Activated CD4-positive, alpha-beta T cell treated with anti-CD3 and anti-CD28 coated beads, Interleukin-2, amount 10 ng/mL, durations not matched to agents 7 days and 5 days (primary cell): Measurements from ENCODE around the gene THAP3. TPM values are rescaled to one million over a fixed set of nuclear protein-coding genes. Genes with fewer than 3 reads are reported as not detected.
"Not testable (repeated sequence)": the region's sequence is repeated elsewhere in the genome, so short reads cannot be mapped to it uniquely, and the experiment has no call there.

ENCODE experiments used
- CTCF ChIA-PET: fragments of 350-600 bp; sonication (Branson Sonifier 250); formaldehyde crosslinking; loops from one replicate; lab custom pipeline; 2021; ENCODE audit warnings: antibody characterized with exemption; lab: Charles Lee
- POLR2A ChIA-PET: fragments of 350-600 bp; sonication (Branson Sonifier 250); formaldehyde crosslinking; loops from one replicate; lab custom pipeline; 2021; ENCODE audit warnings: antibody characterized with exemption; lab: Charles Lee
- DNase-seq: peaks from one replicate; pipeline ENCODE4 v3.0.0-alpha.2; 2020
- H3K27ac Mint-ChIP-seq: one replicate; pipeline ENCODE4 v1.8.0; 2021; ENCODE audit warnings: mild to moderate bottlenecking, moderate library complexity, mixed read lengths
- H3K27me3 Mint-ChIP-seq: one replicate; pipeline ENCODE4 v1.8.0; 2021; ENCODE audit warnings: mixed read lengths
- H3K36me3 Mint-ChIP-seq: one replicate; pipeline ENCODE4 v1.8.0; 2021; ENCODE audit warnings: low read depth, mixed read lengths
- H3K4me1 Mint-ChIP-seq: one replicate; pipeline ENCODE4 v1.8.0; 2021; ENCODE audit warnings: mixed read lengths
- H3K4me3 Mint-ChIP-seq: one replicate; pipeline ENCODE4 v1.8.0; 2021; ENCODE audit warnings: mild to moderate bottlenecking, moderate library complexity, mixed read lengths
- H3K9me3 Mint-ChIP-seq: one replicate; pipeline ENCODE4 v1.8.0; 2021; ENCODE audit warnings: mixed read lengths
- total RNA-seq, 2 experiments: library from RNA; stranded (reverse); gene quantifications; one replicate each; pipeline ENCODE4 v1.2.3, GENCODE V29; 2021

The THAP3 gene
- total RNA-seq, 2 experiments from 2014 or later, result 18.2 to 19.5 TPM

- Mint-ChIP-seq H3K36me3 (peaks cover 19% of the 10 kb centered on the region), H3K4me3 (no peak overlapping the region), H3K27ac (no peak overlapping the region), H3K9me3 (no peaks in the 10 kb centered on the region), H3K27me3 (no peaks in the 10 kb centered on the region), H3K4me1 (no peaks in the 10 kb centered on the region)
- ChIA-PET CTCF (interaction anchor here (1.0 to 1.2 kb wide), 3 partner anchors 12 to 144 kb away, joined by 3 to 4 read pairs (median 3); partner anchors contain the start of gene PLEKHG5), POLR2A (no interaction called here)
- DNase-seq, result no peak
Observed at GRCh38 chr1:6635161-6635909, 10.7 kb downstream of the THAP3 start.

GRCh38 chr1:6635910-6636760, 11.5 kb downstream of the THAP3 start:
- Mint-ChIP-seq H3K9me3 (no peaks in the 10 kb centered on the region), H3K27me3 (no peaks in the 10 kb centered on the region), H3K36me3 (peaks cover 19% of the 10 kb centered on the region), H3K4me1 (no peaks in the 10 kb centered on the region), H3K27ac (no peak overlapping the region), H3K4me3 (no peak overlapping the region)
- no peak for DNase-seq
- POLR2A ChIA-PET, result no interaction called here
- CTCF ChIA-PET, result interaction anchor here (1.2 to 1.5 kb wide), 2 partner anchors 9 to 32 kb away, joined by 4 to 8 read pairs; no protein-coding TSS in a partner anchor

GRCh38 chr1:6636778-6637177, 12.1 kb downstream of the THAP3 start:
- peaks cover 19% of the 10 kb centered on the region for H3K36me3 Mint-ChIP-seq
- H3K4me3 Mint-ChIP-seq, POLR2A ChIA-PET, H3K9me3 Mint-ChIP-seq, H3K27ac Mint-ChIP-seq, H3K4me1 Mint-ChIP-seq, H3K27me3 Mint-ChIP-seq, DNase-seq: not testable (repeated sequence)
- CTCF ChIA-PET, result interaction anchor here (1.2 to 1.5 kb wide), 2 partner anchors 9 to 32 kb away, joined by 4 to 8 read pairs; no protein-coding TSS in a partner anchor

GRCh38 chr1:6637770-6638169, 13.1 kb downstream of the THAP3 start:
- H3K4me3 Mint-ChIP-seq, result no peak overlapping the region
- POLR2A ChIA-PET, result no interaction called here
- no peaks in the 10 kb centered on the region for H3K27me3 Mint-ChIP-seq
- CTCF ChIA-PET, result no interaction called here
- H3K4me1 Mint-ChIP-seq, result no peaks in the 10 kb centered on the region
- no peaks in the 10 kb centered on the region for H3K9me3 Mint-ChIP-seq
- no peak overlapping the region for H3K27ac Mint-ChIP-seq
- peaks cover 19% of the 10 kb centered on the region for H3K36me3 Mint-ChIP-seq
- DNase-seq, result no peak

- Mint-ChIP-seq H3K4me3 (no peak overlapping the region), H3K27ac (no peak overlapping the region), H3K27me3 (no peaks in the 10 kb centered on the region), H3K36me3 (peaks cover 16% of the 10 kb centered on the region), H3K4me1 (no peaks in the 10 kb centered on the region), H3K9me3 (no peaks in the 10 kb centered on the region)
- POLR2A ChIA-PET, result no interaction called here
- CTCF ChIA-PET, result no interaction called here
- DNase-seq, result no peak
Observed at GRCh38 chr1:6638226-6638625, 13.6 kb downstream of the THAP3 start.

GRCh38 chr1:6640867-6641266, 16.2 kb downstream of the THAP3 start:
- H3K27me3 Mint-ChIP-seq, DNase-seq, H3K9me3 Mint-ChIP-seq, H3K4me1 Mint-ChIP-seq, H3K36me3 Mint-ChIP-seq, POLR2A ChIA-PET, H3K4me3 Mint-ChIP-seq, H3K27ac Mint-ChIP-seq: not testable (repeated sequence)
- CTCF ChIA-PET, result interaction anchor here (0.8 to 1.5 kb wide), 3 partner anchors 8 to 188 kb away, joined by 3 to 4 read pairs (median 3); no protein-coding TSS in a partner anchor

- Mint-ChIP-seq H3K27ac (no peak overlapping the region), H3K9me3 (no peaks in the 10 kb centered on the region), H3K4me1 (no peaks in the 10 kb centered on the region), H3K4me3 (no peak overlapping the region), H3K27me3 (no peaks in the 10 kb centered on the region), H3K36me3 (no peaks in the 10 kb centered on the region)
- CTCF ChIA-PET, result interaction anchor here (0.9 to 2.6 kb wide), 6 partner anchors 9 to 159 kb away, joined by 3 to 8 read pairs (median 4); no protein-coding TSS in a partner anchor
- POLR2A ChIA-PET, result no interaction called here
- DNase-seq, result no peak
Observed at GRCh38 chr1:6645018-6645417, 20.4 kb downstream of the THAP3 start.

- ChIA-PET CTCF (interaction anchor here (0.6 to 2.6 kb wide), 13 partner anchors 8 to 429 kb away, joined by 3 to 10 read pairs (median 4); partner anchors contain the start of genes DNAJC11, KLHL21 and TNFRSF25), POLR2A (no interaction called here)
- Mint-ChIP-seq H3K4me1 (no peaks in the 10 kb centered on the region), H3K9me3 (no peaks in the 10 kb centered on the region), H3K36me3 (peaks cover 2% of the 10 kb centered on the region), H3K4me3 (no peak overlapping the region), H3K27ac (no peak overlapping the region), H3K27me3 (no peaks in the 10 kb centered on the region)
- DNase-seq, result peak; percentile 51
Observed at GRCh38 chr1:6646499-6647148, 22.0 kb downstream of the THAP3 start.

GRCh38 chr1:6648556-6648955, 23.9 kb downstream of the THAP3 start:
- no peak overlapping the region for H3K4me3 Mint-ChIP-seq
- H3K27ac Mint-ChIP-seq, result no peak overlapping the region
- DNase-seq, result no peak
- CTCF ChIA-PET, result interaction anchor here (0.6 to 0.9 kb wide), 2 partner anchors 94 to 335 kb away, joined by 3 read pairs; partner anchors contain the start of gene NOL9
- H3K4me1 Mint-ChIP-seq, result no peaks in the 10 kb centered on the region
- no peaks in the 10 kb centered on the region for H3K27me3 Mint-ChIP-seq
- no peaks in the 10 kb centered on the region for H3K9me3 Mint-ChIP-seq
- H3K36me3 Mint-ChIP-seq, result peaks cover 2% of the 10 kb centered on the region
- POLR2A ChIA-PET, result no interaction called here

GRCh38 chr1:6651909-6652308, 27.2 kb downstream of the THAP3 start:
- Mint-ChIP-seq H3K4me1 (peaks cover 3% of the 10 kb centered on the region), H3K36me3 (peaks cover 2% of the 10 kb centered on the region), H3K9me3 (no peaks in the 10 kb centered on the region), H3K27me3 (no peaks in the 10 kb centered on the region), H3K27ac (no peak overlapping the region), H3K4me3 (no peak overlapping the region)
- POLR2A ChIA-PET, result no interaction called here
- CTCF ChIA-PET, result interaction anchor here (1.4 to 2.3 kb wide), 4 partner anchors 15 to 161 kb away, joined by 3 to 6 read pairs (median 5); partner anchors contain the start of genes NOL9 and TAS1R1
- DNase-seq, result no peak

- Mint-ChIP-seq H3K27me3 (no peaks in the 10 kb centered on the region), H3K4me3 (no peak overlapping the region), H3K9me3 (no peaks in the 10 kb centered on the region), H3K36me3 (peaks cover 2% of the 10 kb centered on the region), H3K27ac (no peak overlapping the region), H3K4me1 (peaks cover 7% of the 10 kb centered on the region)
- CTCF ChIA-PET, result interaction anchor here (0.5 to 1.5 kb wide), 4 partner anchors 15 to 98 kb away, joined by 3 to 5 read pairs (median 4); partner anchors contain the start of genes NOL9 and TAS1R1
- POLR2A ChIA-PET, result no interaction called here
- DNase-seq, result no peak
Observed at GRCh38 chr1:6652986-6653385, 28.3 kb downstream of the THAP3 start.
